A549 (cell line): ENCODE results near the gene ALB. TPM values are rescaled to one million over a fixed set of nuclear protein-coding genes. Genes with fewer than 3 reads are reported as not detected.

ENCODE experiments used
- ATAC-seq, 2 experiments: fragments of 200-7000 bp in 1 of 2; fragments of >200 bp in 1 of 2; cut with Nextera tagmentation in 1 of 2; cut with Tn5 transposase in 1 of 2; 3 replicates each; pipeline versions ENCODE4 v1.8.0 to v1.9.1; 2018 to 2020; ENCODE audit warnings: mild to moderate bottlenecking in 1 of 2, moderate library complexity in 1 of 2
- CTCF ChIA-PET: fragments of 300-600 bp; sonication (Branson Sonifier 250); formaldehyde crosslinking; extraction: SDS; loops from one replicate; lab custom pipeline; 2021; ENCODE audit warnings: antibody characterized with exemption, inconsistent platforms; lab: Yijun Ruan, JAX
- POLR2A ChIA-PET: fragments of 350-600 bp; formaldehyde crosslinking; extraction: SDS; loops from one replicate; lab custom pipeline; 2021; ENCODE audit warnings: antibody characterized with exemption, inconsistent platforms; lab: Yijun Ruan, JAX
- DNase-seq, 2 experiments: peaks; one replicate each; pipeline versions ENCODE4 v3.0.0 to v3.0.0-alpha.2; 2011 to 2016; ENCODE audit warnings: low read depth in 1 of 2, low spot score in 1 of 2
- FAIRE-seq: peaks from 2 replicates; lab custom pipeline; 2011; peaks lifted over from hg19 to GRCh38; lab: Jason Lieb, UNC
- H3K27ac ChIP-seq, 2 experiments: fragments of >200 bp; sonication (Bioruptor Twin); formaldehyde crosslinking; 3 replicates each; pipeline ENCODE4 v1.5.1; 2016 to 2017
- H3K4me1 ChIP-seq: fragments of >200 bp; sonication (Bioruptor Twin); formaldehyde crosslinking; 3 replicates; pipeline ENCODE4 v1.6.1; 2016
- H3K4me2 ChIP-seq: fragments of >200 bp; sonication (Bioruptor Twin); formaldehyde crosslinking; 3 replicates; pipeline ENCODE4 v1.6.1; 2016
- H3K4me3 ChIP-seq: fragments of >200 bp; sonication (Bioruptor Twin); formaldehyde crosslinking; 3 replicates; pipeline ENCODE4 v1.5.1; 2016
- H3K9me3 ChIP-seq: fragments of >200 bp; sonication (Bioruptor Twin); formaldehyde crosslinking; 3 replicates; pipeline ENCODE4 v1.6.1; 2016
- CBX2 ChIP-seq: fragments of 200-600 bp; sonication (generic); IDR thresholded peaks from 2 replicates; pipeline ENCODE4 v1.6.1; 2016; ENCODE audit warnings: low read depth, mild to moderate bottlenecking, borderline replicate concordance
- ELK1 ChIP-seq: fragments of 150-350 bp; IDR thresholded peaks from 2 replicates; pipeline ENCODE4 v1.6.1; 2014; ENCODE audit warnings: low read depth, mild to moderate bottlenecking, low read length
- EP300 ChIP-seq, 2 experiments: fragments of >200 bp; sonication (Bioruptor Twin); formaldehyde crosslinking; IDR thresholded peaks; 2 replicates in 1 of 2; 3 replicates in 1 of 2; pipeline ENCODE4 v1.6.1; 2016 to 2017
- FOSB ChIP-seq: fragments of 250-450 bp; sonication (Bioruptor Pico); IDR thresholded peaks from 2 replicates; pipeline ENCODE4 v1.5.0; 2020; ENCODE audit warnings: mild to moderate bottlenecking, moderate library complexity
- FOXS1 ChIP-seq: fragments of 250-450 bp; sonication (Bioruptor Pico); IDR thresholded peaks from 2 replicates; pipeline ENCODE4 v1.5.0; 2020; ENCODE audit warnings: mild to moderate bottlenecking, moderate library complexity
- GATA3 ChIP-seq: IDR thresholded peaks from 2 replicates; pipeline ENCODE4 v1.6.1; 2012; ENCODE audit warnings: borderline replicate concordance
- HDAC2 ChIP-seq: fragments of 200-600 bp; sonication (generic); IDR thresholded peaks from 2 replicates; pipeline ENCODE4 v1.6.1; 2016
- HOXB13 ChIP-seq: fragments of 250-450 bp; sonication (Bioruptor Pico); IDR thresholded peaks from 2 replicates; pipeline ENCODE4 v1.5.0; 2020; ENCODE audit warnings: low read depth, mild to moderate bottlenecking, moderate library complexity
- JUN ChIP-seq, 2 experiments: fragments of >200 bp; sonication (Bioruptor Twin); formaldehyde crosslinking; IDR thresholded peaks; 2 replicates in 1 of 2; 3 replicates in 1 of 2; pipeline ENCODE4 v1.6.1; 2016 to 2017
- JUNB ChIP-seq: fragments of >200 bp; sonication (Bioruptor Twin); formaldehyde crosslinking; IDR thresholded peaks from 2 replicates; pipeline ENCODE4 v1.6.1; 2016
- MAFK ChIP-seq: fragments of 450-650 bp; IDR thresholded peaks from 2 replicates; pipeline ENCODE4 v1.6.1; 2014; ENCODE audit not compliant: partially characterized antibody
- MAX ChIP-seq: IDR thresholded peaks from 2 replicates; pipeline ENCODE4 v1.6.1; 2012
- NFE2L2 ChIP-seq: fragments of 150-350 bp; conservative IDR thresholded peaks from 2 replicates; pipeline ENCODE4 v1.6.1; 2014; ENCODE audit warnings: low read length
- POLR2A ChIP-seq: IDR thresholded peaks from 2 replicates; pipeline ENCODE4 v1.6.1; 2012; ENCODE audit warnings: mild to moderate bottlenecking, low read length
- RAD21 ChIP-seq, 2 experiments: fragments of >200 bp in 1 of 2; sonication (Bioruptor Twin) in 1 of 2; formaldehyde crosslinking in 1 of 2; IDR thresholded peaks in 1 of 2; conservative IDR thresholded peaks in 1 of 2; 2 replicates in 1 of 2; 3 replicates in 1 of 2; pipeline ENCODE4 v1.6.1; 2012 to 2018; ENCODE audit warnings: inconsistent platforms in 1 of 2
- RCOR1 ChIP-seq: fragments of 150-350 bp; IDR thresholded peaks from 2 replicates; pipeline ENCODE4 v1.6.1; 2014; ENCODE audit warnings: antibody characterized with exemption, low read length, low read depth
- RFX5 ChIP-seq: fragments of 450-650 bp; IDR thresholded peaks from 2 replicates; pipeline ENCODE4 v1.7.1; 2014; ENCODE audit warnings: antibody characterized with exemption, mild to moderate bottlenecking, moderate library complexity
- WGBS: methylation state at CpG from one replicate; pipeline ENCODE4 v1.1.6; 2017; ENCODE audit errors: missing lambda C conversion rate; 5-methylcytosine and 5-hydroxymethylcytosine counted together
- polyA plus RNA-seq, 4 experiments: library from polyadenylated mRNA; depleted of rRNA in 3 of 4; stranded (reverse); fragments of >200 nt; fragmentation: RNase III in 1 of 4; extraction: RNeasy Plus Mini Kit Qiagen cat#74134 plus additional on column Dnase treatment in 1 of 4; gene quantifications; 2 replicates in 3 of 4; 3 replicates in 1 of 4; pipeline ENCODE4 v1.2.3, GENCODE V29; 2011 to 2017
- TF ChIP-seq, protein P1 (sequence below): fragments of >200 bp; sonication (Bioruptor Twin); formaldehyde crosslinking; IDR thresholded peaks from 3 replicates; pipeline ENCODE4 v1.5.1; 2016

Gene ALB
- polyA plus RNA-seq, 2 of the 4 experiments (the other 2 are of a cell fraction), result 0.10 to 0.25 TPM

GRCh38 chr4:73448448-73449203 lies 44.5 kb downstream of the ALB start:
- Histone ChIP-seq H3K4me2 (no peak overlapping the region), H3K9me3 (no peaks in the 10 kb centered on the region), H3K4me1 (peaks cover 18% of the 10 kb centered on the region; the same call in 2 of the 3 replicates), H3K4me3 (no peak overlapping the region), H3K27ac (no peak overlapping the region)
- POLR2A ChIA-PET, result no interaction called here
- ATAC-seq, result no peak
- DNase-seq, result no peak
- no peak for TF ChIP-seq GATA3
- no peak for TF ChIP-seq JUNB
- TF ChIP-seq FOSB (CRISPR knock-in tag), result no peak
- TF ChIP-seq POLR2A, result no peak
- no peak for TF ChIP-seq CBX2
- TF ChIP-seq RFX5, result no peak
- TF ChIP-seq HDAC2, result no peak
- TF ChIP-seq HOXB13 (CRISPR knock-in tag), result no peak
- TF ChIP-seq MAX, result no peak
- no peak for TF ChIP-seq FOXS1 (CRISPR knock-in tag)
- TF ChIP-seq EP300 (IDR thresholded peaks at IDR 0.05), result no peak
- TF ChIP-seq, all 56 proteins: peak for 0
- FAIRE-seq, result no peak
- 84% methylated on average over 4 of the region's 4 CpGs for WGBS
- CTCF ChIA-PET, result interaction anchor here (1.2 to 2.1 kb wide), 2 partner anchors 13 to 108 kb away, joined by 3 to 4 read pairs; no protein-coding TSS in a partner anchor

GRCh38 chr4:73450398-73451004 lies 46.4 kb downstream of the ALB start:
- ChIA-PET CTCF (interaction anchor here (0.7 to 2.1 kb wide), 4 partner anchors 9 to 584 kb away, joined by 3 to 4 read pairs (median 3); no protein-coding TSS in a partner anchor), POLR2A (no interaction called here)
- FAIRE-seq, result no peak
- H3K4me1 ChIP-seq, result peaks cover 18% of the 10 kb centered on the region; the same call in 2 of the 3 replicates
- H3K4me3 ChIP-seq, result no peak overlapping the region
- H3K4me2 ChIP-seq, result peak overlapping the region; percentile 61
- TF ChIP-seq RAD21 (conservative IDR thresholded peaks at IDR 0.05 in 1 of 2, IDR thresholded peaks at IDR 0.05 in 1 of 2) (no peak), MAFK (peak; percentile 85), JUN (IDR thresholded peaks at IDR 0.05) (0 out of 5 replicates have a peak, but pooled peaks of 1 of the 2 experiments have one; percentile 37), HOXB13 (CRISPR knock-in tag) (no peak), FOSB (CRISPR knock-in tag) (no peak), ELK1 (no peak), MAX (peak; percentile 22; the same call in 1 of the 2 replicates), RCOR1 (no peak), NFE2L2 (0 out of 2 replicates have a peak, but pooled peaks have one; percentile 25)
- TF ChIP-seq, protein P1, sequence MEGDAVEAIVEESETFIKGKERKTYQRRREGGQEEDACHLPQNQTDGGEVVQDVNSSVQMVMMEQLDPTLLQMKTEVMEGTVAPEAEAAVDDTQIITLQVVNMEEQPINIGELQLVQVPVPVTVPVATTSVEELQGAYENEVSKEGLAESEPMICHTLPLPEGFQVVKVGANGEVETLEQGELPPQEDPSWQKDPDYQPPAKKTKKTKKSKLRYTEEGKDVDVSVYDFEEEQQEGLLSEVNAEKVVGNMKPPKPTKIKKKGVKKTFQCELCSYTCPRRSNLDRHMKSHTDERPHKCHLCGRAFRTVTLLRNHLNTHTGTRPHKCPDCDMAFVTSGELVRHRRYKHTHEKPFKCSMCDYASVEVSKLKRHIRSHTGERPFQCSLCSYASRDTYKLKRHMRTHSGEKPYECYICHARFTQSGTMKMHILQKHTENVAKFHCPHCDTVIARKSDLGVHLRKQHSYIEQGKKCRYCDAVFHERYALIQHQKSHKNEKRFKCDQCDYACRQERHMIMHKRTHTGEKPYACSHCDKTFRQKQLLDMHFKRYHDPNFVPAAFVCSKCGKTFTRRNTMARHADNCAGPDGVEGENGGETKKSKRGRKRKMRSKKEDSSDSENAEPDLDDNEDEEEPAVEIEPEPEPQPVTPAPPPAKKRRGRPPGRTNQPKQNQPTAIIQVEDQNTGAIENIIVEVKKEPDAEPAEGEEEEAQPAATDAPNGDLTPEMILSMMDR, result no peak
- ATAC-seq, result peak; percentile 82 to 83
- H3K9me3 ChIP-seq, result no peaks in the 10 kb centered on the region
- H3K27ac ChIP-seq, result peak overlapping the region; percentile 74 to 85
- peak in 1 of 2 experiments; percentile 73 for DNase-seq
- 16% methylated on average over 9 of the region's 9 CpGs for WGBS
